ENCODE measurements around the gene MIA.

The MIA gene

GRCh38 chr19:40800997-40801377, 25.7 kb downstream of the MIA start:
- Histone ChIP-seq H3K4me3 (ENCODE audit: low read depth, low read length, poor library complexity, severe bottlenecking) (peak overlapping the region; percentile 92), H2AFZ (ENCODE audit: low read length) (no peak overlapping the region), H4K20me1 (ENCODE audit: insufficient read depth, low read length) (no peaks in the 10 kb centered on the region), H3K4me1 (ENCODE audit: insufficient read depth, low read length, severe bottlenecking) (peaks cover 71% of the 10 kb centered on the region), H3K27me3 (ENCODE audit: insufficient read depth, low read length) (no peaks in the 10 kb centered on the region), H3K79me2 (ENCODE audit: insufficient read depth, low read length) (peaks cover 36% of the 10 kb centered on the region), H3K9me2 (ENCODE audit: low read depth, low read length) (no peaks in the 10 kb centered on the region), H3K4me2 (ENCODE audit: low read length) (peak overlapping the region; percentile 92), H3F3A (ENCODE audit: insufficient read depth, low read length) (no peaks in the 10 kb centered on the region), H3K9ac (ENCODE audit: low read length) (peak overlapping the region; percentile 94), H3K27ac (ENCODE audit: low read depth, low read length, poor library complexity, severe bottlenecking) (peak overlapping the region; percentile 67), H3K36me3 (ENCODE audit: insufficient read depth, low read length) (peaks cover 37% of the 10 kb centered on the region; the same call in 1 of the 2 replicates), H3K9me3 (ENCODE audit: low read length) (no peaks in the 10 kb centered on the region)
- no peak for TF ChIP-seq EZH2 (IDR thresholded peaks at IDR 0.05; ENCODE audit: borderline replicate concordance, low read length)
- TF ChIP-seq CTCF (IDR thresholded peaks at IDR 0.05; ENCODE audit: low read length) = no peak

DNA sequence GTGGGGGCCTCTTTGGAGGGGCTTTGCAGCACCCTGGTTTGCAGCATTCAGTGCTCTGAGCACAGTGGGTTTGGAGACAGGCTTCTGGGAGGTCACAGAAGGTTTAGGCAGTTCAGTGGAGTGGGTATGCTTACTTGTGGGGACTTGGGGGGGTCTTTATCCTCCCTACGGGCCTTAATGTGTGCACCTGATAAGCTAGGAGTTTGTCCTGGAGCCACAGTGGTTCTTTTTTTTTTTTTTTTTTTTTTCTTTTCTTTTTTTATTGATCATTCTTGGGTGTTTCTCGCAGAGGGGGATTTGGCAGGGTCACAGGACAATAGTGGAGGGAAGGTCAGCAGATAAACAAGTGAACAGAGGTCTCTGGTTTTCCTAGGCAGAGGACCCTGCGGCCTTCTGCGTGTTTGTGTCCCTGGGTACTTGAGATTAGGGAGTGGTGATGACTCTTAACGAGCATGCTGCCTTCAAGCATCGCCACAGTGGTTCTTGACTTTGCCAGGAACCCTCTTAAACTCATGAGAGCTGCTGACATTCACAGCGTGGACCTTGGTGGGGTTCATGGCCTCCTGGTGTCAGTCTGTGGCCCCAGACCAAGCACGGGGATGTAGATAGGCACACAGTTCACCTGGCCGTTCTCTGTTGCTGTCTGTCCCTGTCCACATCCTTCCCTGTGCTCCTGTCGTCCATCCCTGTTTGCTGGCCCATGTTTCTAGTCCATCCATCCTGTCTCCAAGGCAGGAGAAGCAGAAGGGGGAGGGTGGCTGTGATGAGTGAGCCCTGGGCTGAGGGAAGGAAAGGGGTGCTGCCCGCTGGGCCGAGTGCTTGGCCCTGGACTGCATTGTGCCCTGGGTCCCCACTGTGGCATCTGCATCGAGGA, 26.3 kb downstream of the MIA start:
- H3K4me3 ChIP-seq (ENCODE audit: low read depth, low read length, poor library complexity, severe bottlenecking) = peak overlapping the region; percentile 92
- TF ChIP-seq EZH2 (IDR thresholded peaks at IDR 0.05; ENCODE audit: borderline replicate concordance, low read length) = no peak
- no peak for TF ChIP-seq CTCF (IDR thresholded peaks at IDR 0.05; ENCODE audit: low read length)
- H3K27me3 ChIP-seq (ENCODE audit: insufficient read depth, low read length) = no peaks in the 10 kb centered on the region
- H3K4me1 ChIP-seq (ENCODE audit: insufficient read depth, low read length, severe bottlenecking) = peaks cover 78% of the 10 kb centered on the region
- peak overlapping the region; percentile 92 for H3K4me2 ChIP-seq (ENCODE audit: low read length)
- H3K36me3 ChIP-seq (ENCODE audit: insufficient read depth, low read length) = peaks cover 40% of the 10 kb centered on the region; the same call in 1 of the 2 replicates
- no peaks in the 10 kb centered on the region for H3K9me2 ChIP-seq (ENCODE audit: low read depth, low read length)
- peaks cover 36% of the 10 kb centered on the region for H3K79me2 ChIP-seq (ENCODE audit: insufficient read depth, low read length)
- no peaks in the 10 kb centered on the region for H3F3A ChIP-seq (ENCODE audit: insufficient read depth, low read length)
- peak overlapping the region; percentile 86 for H3K27ac ChIP-seq (ENCODE audit: low read depth, low read length, poor library complexity, severe bottlenecking)
- no peaks in the 10 kb centered on the region for H4K20me1 ChIP-seq (ENCODE audit: insufficient read depth, low read length)
- H3K9me3 ChIP-seq (ENCODE audit: low read length) = no peaks in the 10 kb centered on the region
- H2AFZ ChIP-seq (ENCODE audit: low read length) = no peak overlapping the region
- peak overlapping the region; percentile 94 for H3K9ac ChIP-seq (ENCODE audit: low read length)

DNA sequence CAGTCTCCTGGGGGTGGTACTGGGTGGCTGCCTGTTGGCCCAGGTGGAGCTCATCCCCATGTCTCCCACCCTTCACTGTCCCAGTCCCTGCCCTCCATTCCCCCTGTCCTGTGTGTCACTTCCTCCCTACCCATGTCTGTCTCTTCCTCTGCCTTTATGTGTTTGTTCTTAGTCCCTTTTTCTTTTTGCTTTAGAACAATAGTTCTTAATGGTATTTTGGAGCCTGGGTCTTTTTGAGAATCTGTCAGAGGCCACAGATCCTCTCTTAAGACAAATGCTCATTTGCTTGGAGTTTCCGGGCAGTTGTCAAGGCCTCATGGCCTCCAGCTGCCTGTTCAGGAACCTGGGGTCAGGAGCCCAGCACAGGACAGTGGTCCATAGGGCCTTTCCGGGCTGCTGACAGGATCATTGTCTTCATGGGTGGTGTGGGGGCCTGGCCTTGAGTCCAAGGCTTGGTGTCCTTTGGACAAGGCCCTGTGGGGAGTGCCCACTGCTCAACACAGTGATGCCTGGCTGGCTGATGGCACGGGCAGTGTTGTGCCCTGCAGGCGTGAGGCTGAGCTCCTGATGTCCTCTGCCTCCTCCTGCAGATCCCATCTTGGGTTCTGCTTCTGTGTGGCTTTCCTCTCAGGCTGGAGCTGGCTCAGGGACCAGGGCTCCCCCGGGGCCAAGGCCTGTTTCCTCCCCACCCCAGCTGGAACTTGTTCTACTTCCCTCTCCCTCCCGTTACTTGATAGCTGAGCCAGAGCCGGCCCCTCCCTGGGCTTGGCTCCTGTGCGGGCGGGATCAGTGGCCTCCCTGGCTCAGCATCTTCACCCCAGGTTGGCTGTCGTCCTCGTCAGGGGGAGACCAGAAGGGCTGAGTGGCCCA, 27.2 kb downstream of the MIA start:
- no peaks in the 10 kb centered on the region for H3K9me2 ChIP-seq (ENCODE audit: low read depth, low read length)
- no peaks in the 10 kb centered on the region for H4K20me1 ChIP-seq (ENCODE audit: insufficient read depth, low read length)
- peaks cover 83% of the 10 kb centered on the region for H3K4me1 ChIP-seq (ENCODE audit: insufficient read depth, low read length, severe bottlenecking)
- peak overlapping the region; percentile 86 for H3K27ac ChIP-seq (ENCODE audit: low read depth, low read length, poor library complexity, severe bottlenecking)
- H3K9ac ChIP-seq (ENCODE audit: low read length) = peak overlapping the region; percentile 46
- H3K4me2 ChIP-seq (ENCODE audit: low read length) = peak overlapping the region; percentile 92
- H3K9me3 ChIP-seq (ENCODE audit: low read length) = no peaks in the 10 kb centered on the region
- H3K79me2 ChIP-seq (ENCODE audit: insufficient read depth, low read length) = peaks cover 36% of the 10 kb centered on the region
- peaks cover 47% of the 10 kb centered on the region for H3K36me3 ChIP-seq (ENCODE audit: insufficient read depth, low read length)
- peak overlapping the region; percentile 92 for H3K4me3 ChIP-seq (ENCODE audit: low read depth, low read length, poor library complexity, severe bottlenecking)
- no peaks in the 10 kb centered on the region for H3K27me3 ChIP-seq (ENCODE audit: insufficient read depth, low read length)
- TF ChIP-seq EZH2 (IDR thresholded peaks at IDR 0.05; ENCODE audit: borderline replicate concordance, low read length) (no peak), CTCF (IDR thresholded peaks at IDR 0.05; ENCODE audit: low read length) (no peak)
- H3F3A ChIP-seq (ENCODE audit: insufficient read depth, low read length) = no peaks in the 10 kb centered on the region
- H2AFZ ChIP-seq (ENCODE audit: low read length) = no peak overlapping the region

All from OCI-LY1 (cell line).